Tibial nerve (tissue), 4 donors: ENCODE results near the gene ANGPTL7. TPM values are rescaled to one million over a fixed set of nuclear protein-coding genes. Genes with fewer than 3 reads are reported as not detected.

Experiments
- DNase-seq, 2 donors: peaks; one replicate each; pipeline ENCODE4 v3.0.0-alpha.2; 2019; ENCODE audit warnings: low spot score in 2 of 2
- H3K27ac ChIP-seq, 4 donors: fragments of 200-600 bp; sonication (generic) in 3 of 4; one replicate each; pipeline ENCODE4 v1.5.1; 2017 to 2019; ENCODE audit warnings: mild to moderate bottlenecking in 1 of 4
- H3K27me3 ChIP-seq, 2 donors: fragments of 200-600 bp; sonication (generic) in 1 of 2; one replicate each; pipeline versions ENCODE4 v1.5.1 to v1.6.0; 2017 to 2019
- H3K36me3 ChIP-seq, 3 donors: fragments of 200-600 bp; sonication (generic); one replicate each; pipeline ENCODE4 v1.5.1; 2018 to 2019
- H3K4me1 ChIP-seq, 4 donors: fragments of 200-600 bp; sonication (generic) in 3 of 4; one replicate each; pipeline ENCODE4 v1.5.1; 2017 to 2019
- H3K4me3 ChIP-seq, 4 donors: fragments of 200-600 bp; sonication (generic) in 3 of 4; one replicate each; pipeline ENCODE4 v1.5.1; 2017 to 2019; ENCODE audit warnings: mild to moderate bottlenecking in 1 of 4, moderate library complexity in 1 of 4
- H3K9me3 ChIP-seq, 4 donors: fragments of 200-600 bp; sonication (generic) in 3 of 4; one replicate each; pipeline ENCODE4 v1.5.1; 2017 to 2019
- CTCF ChIP-seq, 5 experiments: fragments of 200-600 bp in 3 of 5; fragments of 450-650 bp in 2 of 5; sonication (generic) in 3 of 5; IDR thresholded peaks; one replicate each; pipeline ENCODE4 v1.5.1; 2016 to 2019; ENCODE audit warnings: antibody characterized with exemption in 5 of 5, mild to moderate bottlenecking in 3 of 5, moderate library complexity in 2 of 5
- EP300 ChIP-seq, 2 donors: sonication (generic); formaldehyde crosslinking; IDR thresholded peaks; one replicate each; pipeline ENCODE4 v1.6.1; 2017; ENCODE audit warnings: antibody characterized with exemption in 2 of 2, mild to moderate bottlenecking in 1 of 2
- POLR2A ChIP-seq, 2 donors: fragments of 450-650 bp; IDR thresholded peaks; one replicate each; pipeline ENCODE4 v1.6.1; 2017; ENCODE audit warnings: antibody characterized with exemption in 2 of 2, mild to moderate bottlenecking in 2 of 2, moderate library complexity in 2 of 2
- WGBS, 2 donors: methylation state at CpG; one replicate each; pipeline ENCODE4 v1.1.5; 2018; 5-methylcytosine and 5-hydroxymethylcytosine counted together
- total RNA-seq, 4 donors: library from RNA; depleted of rRNA; stranded (reverse); fragments of >200 nt; gene quantifications; one replicate each; pipeline ENCODE4 v1.1.0, GENCODE V29; 2016

ANGPTL7 gene
- total RNA-seq, 4 donors from 2014 or later, result 1,094 to 2,140 (median 1,213) TPM

- Histone ChIP-seq H3K27ac (peak overlapping the region in 3 of 4 donors; percentile 21 to 82 (median 72)), H3K4me3 (no peak overlapping the region), H3K4me1 (peaks cover 0 to 62% (median 19%) of the 10 kb centered on the region in 4 donors), H3K9me3 (no peaks in the 10 kb centered on the region), H3K27me3 (no peaks in the 10 kb centered on the region), H3K36me3 (peaks cover 0 to 49% (median 0%) of the 10 kb centered on the region in 3 donors)
- DNase-seq, result no peak
- TF ChIP-seq EP300 (IDR thresholded peaks at IDR 0.05) (no peak), CTCF (IDR thresholded peaks at IDR 0.05) (no peak), POLR2A (IDR thresholded peaks at IDR 0.05) (no peak)
- WGBS, 2 donors, result 67 to 72% methylated on average over 9 of the region's 9 CpGs
Measured at GRCh38 chr1:11152755-11153154, 36.4 kb upstream of the ANGPTL7 start.

- Histone ChIP-seq H3K27me3 (no peaks in the 10 kb centered on the region), H3K27ac (peak overlapping the region in 3 of 4 donors; percentile 21 to 82 (median 72)), H3K9me3 (no peaks in the 10 kb centered on the region), H3K36me3 (peaks cover 0 to 45% (median 0%) of the 10 kb centered on the region in 3 donors), H3K4me3 (no peak overlapping the region), H3K4me1 (peaks cover 0 to 65% (median 23%) of the 10 kb centered on the region in 4 donors)
- WGBS, 2 donors, result 30 to 41% methylated on average over 3 of the region's 3 CpGs
- no peak for DNase-seq
- TF ChIP-seq CTCF (IDR thresholded peaks at IDR 0.05) (no peak), EP300 (IDR thresholded peaks at IDR 0.05) (no peak), POLR2A (IDR thresholded peaks at IDR 0.05) (no peak)
Measured at GRCh38 chr1:11153184-11153583, 36.0 kb upstream of the ANGPTL7 start.

GRCh38 chr1:11156441-11156840, 32.7 kb upstream of the ANGPTL7 start:
- Histone ChIP-seq H3K4me1 (peaks cover 0 to 61% (median 19%) of the 10 kb centered on the region in 4 donors), H3K36me3 (peaks cover 0 to 41% (median 0%) of the 10 kb centered on the region in 3 donors), H3K9me3 (no peaks in the 10 kb centered on the region), H3K27me3 (no peaks in the 10 kb centered on the region), H3K27ac (peak overlapping the region in 2 of 4 donors; percentile 86 to 88), H3K4me3 (no peak overlapping the region)
- TF ChIP-seq CTCF (IDR thresholded peaks at IDR 0.05) (no peak), POLR2A (IDR thresholded peaks at IDR 0.05) (no peak), EP300 (IDR thresholded peaks at IDR 0.05) (no peak)
- 78 to 80% methylated on average over 3 of the region's 3 CpGs for WGBS, 2 donors
- no peak for DNase-seq

GRCh38 chr1:11156963-11157362, 32.2 kb upstream of the ANGPTL7 start:
- no peak for DNase-seq
- Histone ChIP-seq H3K4me3 (no peak overlapping the region), H3K9me3 (no peaks in the 10 kb centered on the region), H3K36me3 (peaks cover 0 to 46% (median 0%) of the 10 kb centered on the region in 3 donors), H3K27me3 (no peaks in the 10 kb centered on the region), H3K4me1 (peaks cover 0 to 56% (median 16%) of the 10 kb centered on the region in 4 donors), H3K27ac (peak overlapping the region in 2 of 4 donors; percentile 86 to 88)
- 73 to 79% methylated on average over 7 of the region's 7 CpGs for WGBS, 2 donors
- TF ChIP-seq CTCF (IDR thresholded peaks at IDR 0.05) (no peak), EP300 (IDR thresholded peaks at IDR 0.05) (no peak), POLR2A (IDR thresholded peaks at IDR 0.05) (no peak)

- TF ChIP-seq CTCF (IDR thresholded peaks at IDR 0.05), result no peak
- TF ChIP-seq EP300 (IDR thresholded peaks at IDR 0.05), result no peak
- no peak for TF ChIP-seq POLR2A (IDR thresholded peaks at IDR 0.05)
- no peak for DNase-seq
- 69% methylated on average over 8 of the region's 8 CpGs for WGBS, 2 donors
- Histone ChIP-seq H3K27ac (peak overlapping the region in 3 of 4 donors; percentile 59 to 88 (median 86)), H3K4me1 (peaks cover 0 to 51% (median 14%) of the 10 kb centered on the region in 4 donors), H3K27me3 (no peaks in the 10 kb centered on the region), H3K36me3 (peaks cover 0 to 46% (median 0%) of the 10 kb centered on the region in 3 donors), H3K9me3 (no peaks in the 10 kb centered on the region), H3K4me3 (no peak overlapping the region)
Measured at GRCh38 chr1:11157394-11157793, 31.8 kb upstream of the ANGPTL7 start.
